ENCODE measurements around the gene SLC6A3. TPM values are rescaled to one million over a fixed set of nuclear protein-coding genes. Genes with fewer than 3 reads are reported as not detected.

Gene SLC6A3
- total RNA-seq, 1 experiment from 2014 or later: not detected

DNA sequence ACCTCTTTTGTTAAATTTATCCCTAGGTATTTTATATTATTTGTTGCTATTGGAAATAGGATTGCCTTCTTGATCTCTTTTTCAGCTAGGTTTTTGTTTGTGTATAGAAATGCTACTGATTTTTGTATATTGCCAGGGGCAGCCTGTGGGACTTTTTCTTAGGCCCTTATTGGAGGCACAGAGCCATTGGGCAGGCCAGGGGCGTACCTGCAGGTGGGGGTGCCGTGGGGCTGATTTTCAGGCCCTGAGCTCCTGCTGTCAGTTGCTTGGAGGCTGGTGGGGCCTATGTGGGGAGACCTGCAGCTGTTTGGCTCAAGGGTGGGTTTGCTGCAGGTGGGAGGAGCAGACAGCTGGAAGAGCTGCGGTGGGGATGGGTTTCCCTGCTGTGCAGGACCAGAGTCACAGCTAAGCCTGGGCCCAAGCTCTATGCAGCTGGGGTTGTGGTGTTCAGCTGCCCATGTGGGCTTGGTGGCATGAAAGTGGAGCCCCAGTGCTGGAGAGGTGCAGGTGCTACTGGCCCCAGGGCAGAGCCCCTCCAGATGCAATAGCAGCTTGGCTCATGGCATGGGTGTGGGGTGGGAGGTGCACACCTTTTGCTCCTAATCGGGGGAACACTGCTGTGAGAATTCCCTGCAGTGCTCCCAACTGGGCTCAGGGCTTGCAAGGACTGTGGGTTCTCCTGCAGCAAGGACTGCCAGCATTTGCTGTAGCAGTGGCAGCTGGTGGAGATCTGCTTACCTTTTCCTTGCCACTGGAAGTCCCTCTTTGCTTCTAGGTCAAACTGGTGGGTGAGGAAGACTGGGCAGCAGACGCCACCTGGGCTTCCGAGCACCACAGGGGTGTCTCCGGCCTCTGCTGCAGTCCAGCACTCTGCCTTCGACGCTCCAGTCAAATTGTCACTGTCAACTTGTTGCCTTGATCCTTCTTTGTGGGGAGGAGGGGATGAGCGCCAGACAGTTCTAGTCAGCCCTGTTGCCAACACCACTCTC lies 92.7 kb downstream of the SLC6A3 start:
- no peaks in the 10 kb centered on the region for H3K9me3 ChIP-seq
- DNase-seq: no peak
- H3K27me3 ChIP-seq: peaks cover 5% of the 10 kb centered on the region; the same call in 1 of the 2 replicates
- H3K4me3 ChIP-seq: no peak overlapping the region
- H3K36me3 ChIP-seq: no peaks in the 10 kb centered on the region

DNA sequence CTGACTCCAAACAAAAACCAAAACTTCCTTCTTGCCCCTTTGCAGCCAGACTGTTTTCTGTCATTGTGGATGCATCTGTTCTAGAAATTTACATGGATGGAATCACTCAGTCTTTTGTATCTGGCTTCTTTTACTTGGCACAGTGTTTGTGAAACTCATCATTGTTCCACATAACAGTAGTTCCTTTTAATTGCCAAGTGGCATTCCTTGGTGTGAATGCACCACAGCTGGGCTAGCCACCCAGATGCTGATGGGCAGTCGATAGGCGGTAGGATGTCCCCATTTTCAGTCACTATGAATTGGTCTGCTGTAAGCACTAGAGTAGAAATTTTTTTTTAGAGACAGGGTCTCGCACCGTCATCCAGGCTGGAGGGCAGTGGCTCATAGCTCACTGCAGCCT lies 94.1 kb downstream of the SLC6A3 start:
- H3K4me3 ChIP-seq: no peak overlapping the region
- H3K27me3 ChIP-seq: no peaks in the 10 kb centered on the region; the same call in 1 of the 2 replicates
- H3K36me3 ChIP-seq: no peaks in the 10 kb centered on the region; the same call in 1 of the 2 replicates
- H3K9me3 ChIP-seq: no peaks in the 10 kb centered on the region
- DNase-seq: no peak

DNA sequence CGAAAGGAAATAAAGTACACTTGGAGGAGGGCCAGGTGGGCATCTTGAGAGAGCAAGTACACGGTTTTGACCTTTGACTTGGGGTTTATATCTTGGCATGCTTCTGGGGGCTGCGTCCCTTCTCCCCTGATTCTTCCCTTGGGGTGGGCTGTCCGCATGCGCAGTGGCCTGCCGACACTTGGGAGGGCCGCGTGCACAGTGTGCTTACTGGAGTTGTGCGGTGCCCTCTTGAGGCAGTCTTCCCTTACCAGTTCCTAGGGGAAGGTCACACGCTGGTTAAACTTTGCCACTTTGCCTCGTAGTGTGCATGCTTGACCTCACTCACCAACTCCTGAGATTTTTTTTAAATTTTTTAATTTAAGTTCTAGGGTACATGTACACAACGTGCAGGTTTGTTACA lies 96.0 kb downstream of the SLC6A3 start:
- no peak for DNase-seq
- Histone ChIP-seq H3K27me3 (no peaks in the 10 kb centered on the region), H3K4me3 (no peak overlapping the region), H3K36me3 (peaks cover 2% of the 10 kb centered on the region), H3K9me3 (no peaks in the 10 kb centered on the region)

DNA sequence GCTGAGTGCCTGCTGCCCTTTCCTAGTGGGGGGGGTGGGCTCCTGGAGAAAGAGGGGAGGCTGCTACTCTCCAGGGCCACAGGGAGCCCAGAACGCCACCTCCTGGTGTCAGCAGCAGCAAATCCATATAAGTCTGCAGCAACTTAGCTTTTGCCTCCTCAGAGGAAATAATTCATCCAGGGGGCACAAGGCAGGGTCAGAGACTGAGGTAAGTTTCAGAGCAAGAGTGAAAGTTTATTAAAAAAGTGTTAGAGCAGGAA lies 96.3 kb downstream of the SLC6A3 start:
- peaks cover 6% of the 10 kb centered on the region for H3K36me3 ChIP-seq
- H3K9me3 ChIP-seq: no peaks in the 10 kb centered on the region
- no peaks in the 10 kb centered on the region for H3K27me3 ChIP-seq
- no peak for DNase-seq
- no peak overlapping the region for H3K4me3 ChIP-seq

DNA sequence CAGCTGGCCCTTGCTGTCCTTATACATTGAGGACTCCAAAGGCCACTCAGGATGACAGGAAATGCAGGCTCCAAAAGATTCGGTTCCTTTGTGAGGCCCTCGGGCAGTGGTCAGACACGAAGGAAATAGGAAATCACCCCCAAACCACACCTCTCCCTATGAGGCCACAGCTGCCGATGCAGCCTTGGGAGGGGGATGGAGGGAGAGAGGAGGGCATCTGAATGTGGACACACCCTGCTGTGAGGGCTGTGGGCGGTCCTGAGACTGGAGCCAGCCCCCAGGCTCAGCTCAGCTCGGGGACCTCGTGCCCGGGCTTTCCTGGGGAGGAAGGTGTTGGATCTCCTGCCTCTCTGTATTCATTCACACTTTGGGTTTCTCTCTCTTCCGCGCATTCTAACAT lies 97.7 kb downstream of the SLC6A3 start:
- Histone ChIP-seq H3K36me3 (peaks cover 19% of the 10 kb centered on the region), H3K4me3 (no peak overlapping the region), H3K27me3 (no peaks in the 10 kb centered on the region), H3K9me3 (no peaks in the 10 kb centered on the region)
- no peak for DNase-seq

DNA sequence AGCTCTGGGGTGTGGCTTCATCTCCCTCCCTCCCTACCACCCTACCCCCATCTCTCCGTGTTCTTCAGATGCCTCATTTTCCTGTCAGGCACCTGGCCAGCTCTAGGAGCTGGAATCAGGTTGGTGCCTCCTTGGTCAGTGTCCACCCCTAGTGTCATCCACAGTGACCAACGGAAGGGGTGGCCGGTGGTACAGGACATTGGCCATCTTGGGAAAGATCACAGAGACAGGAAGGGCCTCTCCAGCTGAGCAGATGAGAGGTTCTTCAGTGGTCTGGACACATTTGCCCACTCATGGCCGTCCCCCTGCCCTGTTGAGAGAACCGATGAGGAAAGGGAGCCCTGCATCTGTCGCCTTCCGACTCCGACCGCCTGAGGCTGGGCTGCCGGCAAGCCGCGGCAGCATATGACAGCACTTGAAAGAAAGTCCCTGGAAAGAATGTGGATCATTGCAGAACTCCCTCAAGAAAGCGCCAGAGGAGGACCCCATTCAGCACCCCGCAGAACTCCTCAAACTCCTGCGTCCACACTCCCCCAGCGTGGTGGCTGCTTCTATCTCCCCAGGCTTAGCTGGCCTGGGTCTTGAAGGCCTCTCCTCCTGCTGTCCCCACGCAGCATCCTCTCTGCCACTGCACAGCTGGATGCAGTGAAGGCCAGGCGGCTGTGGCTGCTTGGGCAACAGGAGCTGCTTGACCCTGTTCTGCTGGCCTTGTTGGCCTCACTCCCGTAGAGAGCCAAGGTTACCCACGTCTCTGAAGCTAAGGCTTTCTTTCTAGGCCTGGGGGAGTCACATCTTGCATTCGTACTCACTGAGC lies 98.4 kb downstream of the SLC6A3 start:
- DNase-seq: no peak
- H3K36me3 ChIP-seq: peaks cover 27% of the 10 kb centered on the region
- no peaks in the 10 kb centered on the region for H3K9me3 ChIP-seq
- no peak overlapping the region for H3K4me3 ChIP-seq
- no peaks in the 10 kb centered on the region for H3K27me3 ChIP-seq

DNA sequence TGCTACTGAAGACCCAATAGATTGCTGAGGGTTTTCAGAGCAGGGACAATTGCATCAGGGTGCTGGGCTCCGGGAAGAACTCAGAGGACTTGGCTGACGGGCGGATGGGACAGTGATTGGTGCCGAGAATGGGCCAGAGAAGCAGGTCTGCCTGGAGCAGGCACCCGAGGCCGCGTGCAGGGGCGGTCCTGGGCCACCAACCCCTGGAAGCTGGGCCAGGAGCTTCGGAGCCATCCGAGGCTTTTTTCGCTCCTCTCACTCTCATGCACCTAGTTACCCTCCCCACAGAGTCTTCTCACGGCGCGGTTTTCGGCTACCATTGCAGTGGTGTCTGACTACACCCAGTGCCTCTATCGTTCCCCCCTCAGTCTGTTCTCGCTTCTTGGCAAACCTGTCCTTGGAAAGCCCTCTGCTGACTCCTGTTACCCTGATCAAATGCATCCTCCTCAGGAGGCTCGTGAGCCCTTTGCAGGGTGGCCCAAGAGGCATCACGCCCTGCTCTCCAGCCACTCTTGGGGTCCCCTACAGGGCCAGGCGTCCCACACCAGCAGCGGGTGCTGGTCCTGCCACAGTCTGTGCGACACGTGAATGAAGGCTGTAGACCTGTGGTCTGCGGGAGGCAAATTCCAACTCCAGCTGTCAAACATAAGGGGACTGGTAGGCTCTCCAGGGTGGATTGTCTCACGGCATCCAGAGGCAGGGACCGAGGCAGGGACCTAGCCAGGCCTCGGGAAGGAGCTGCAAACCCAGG lies 99.2 kb downstream of the SLC6A3 start:
- no peak for DNase-seq
- Histone ChIP-seq H3K36me3 (peaks cover 34% of the 10 kb centered on the region), H3K9me3 (no peaks in the 10 kb centered on the region), H3K27me3 (no peaks in the 10 kb centered on the region), H3K4me3 (peak overlapping the region; percentile 93)

DNA sequence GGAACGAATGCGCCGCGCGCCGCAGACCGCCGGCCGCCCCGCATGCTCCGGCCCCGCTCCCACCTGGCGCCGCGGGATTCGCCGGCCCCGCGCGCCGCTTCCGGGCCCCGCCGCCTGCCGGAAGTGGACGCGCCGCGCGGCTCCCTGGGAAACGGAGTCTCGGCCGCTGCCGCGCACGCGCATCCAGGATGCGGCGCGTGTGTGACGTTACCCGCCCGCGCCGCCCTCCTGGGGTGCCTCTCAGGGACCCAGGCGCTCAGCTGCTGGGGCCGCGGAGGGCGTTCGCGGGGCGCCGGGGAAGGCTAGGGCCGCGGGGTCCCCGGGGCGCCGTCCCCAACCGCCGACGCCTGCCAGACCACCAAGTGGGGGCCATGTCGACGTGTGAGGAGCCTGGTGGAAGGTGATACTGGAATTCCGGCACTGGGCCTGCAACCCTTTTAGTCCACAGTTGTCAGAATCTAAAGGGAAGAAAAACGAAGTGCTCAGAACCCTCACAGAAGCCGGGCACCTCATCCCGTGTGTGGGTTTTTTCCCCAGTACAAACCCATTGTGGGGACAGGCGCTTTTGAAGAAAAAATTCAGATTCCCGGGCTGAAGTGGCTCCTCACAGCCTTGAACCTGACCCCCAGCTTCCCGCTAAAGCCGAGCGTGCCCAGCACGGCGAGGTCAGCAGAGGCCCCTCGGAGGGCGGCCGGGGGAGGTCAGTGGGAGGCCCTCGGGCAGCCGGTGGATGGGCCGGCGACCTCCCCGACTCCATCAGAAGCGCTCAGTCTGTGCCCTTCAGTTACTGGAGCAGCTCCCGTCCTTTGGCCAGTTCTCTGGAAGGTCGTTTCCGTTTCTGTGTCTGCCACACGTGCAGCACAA lies 100.0 kb downstream of the SLC6A3 start, which contains the start of gene CLPTM1L:
Gene CLPTM1L, minus strand, starts transcription at position 125 of the 864 bp plus-strand sequence. CDS start 258 bp downstream, outside the sequence.
- peaks cover 43% of the 10 kb centered on the region for H3K36me3 ChIP-seq
- peak within 1 kb of the TSS; percentile 93 for H3K4me3 ChIP-seq
- DNase-seq: peak; percentile 95
- no peaks in the 10 kb centered on the region for H3K27me3 ChIP-seq
- no peaks in the 10 kb centered on the region for H3K9me3 ChIP-seq

DNA sequence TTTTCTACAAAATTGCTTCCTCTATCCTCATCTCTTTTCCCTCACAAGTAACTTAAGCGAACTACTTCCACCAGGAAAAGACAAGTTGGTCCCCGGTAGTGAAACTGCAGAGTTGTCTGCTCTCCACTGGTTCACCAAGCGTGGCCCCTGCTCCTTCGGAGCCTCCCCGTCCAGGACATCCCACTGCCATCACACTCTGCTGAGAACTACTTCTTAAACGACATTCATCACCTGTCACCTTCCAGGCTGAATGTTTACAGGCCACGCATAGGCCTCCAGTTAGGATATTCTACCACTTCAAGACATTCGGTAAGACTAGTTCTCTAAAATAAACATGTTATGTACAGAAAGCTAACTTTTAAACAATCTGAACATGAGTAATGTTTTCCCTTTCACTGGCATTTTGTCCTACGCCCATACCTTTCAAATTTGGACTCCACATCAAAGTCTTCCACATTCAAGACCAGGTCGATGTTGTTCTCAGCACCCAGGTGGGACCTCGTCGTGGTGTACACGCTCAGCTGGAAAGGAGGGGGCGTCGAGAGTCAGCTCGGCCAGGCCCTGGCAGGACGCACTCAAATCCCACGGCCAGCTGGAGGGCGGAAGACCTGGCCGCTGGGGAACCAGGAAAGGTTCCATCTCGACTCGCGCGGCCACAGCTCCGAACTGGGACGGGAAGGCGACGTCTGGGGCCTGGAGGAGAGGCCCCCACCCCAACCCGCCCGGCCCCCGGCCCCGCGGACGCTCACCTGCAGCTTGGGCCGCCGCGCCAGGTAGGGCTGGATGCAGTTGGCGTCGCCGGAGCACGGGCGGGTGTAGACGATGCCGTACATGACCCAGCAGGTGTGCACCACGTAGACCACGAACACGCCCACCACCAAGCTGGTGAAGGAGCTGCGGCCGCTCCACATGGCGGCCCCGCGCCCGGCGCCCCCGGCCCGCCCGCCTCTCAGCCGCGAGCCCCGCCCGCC lies 101.0 kb downstream of the SLC6A3 start:
- peak overlapping the region; percentile 65 for H3K4me3 ChIP-seq
- no peaks in the 10 kb centered on the region for H3K27me3 ChIP-seq
- peaks cover 47% of the 10 kb centered on the region for H3K36me3 ChIP-seq
- DNase-seq: peak; percentile 54
- H3K9me3 ChIP-seq: no peaks in the 10 kb centered on the region

DNA sequence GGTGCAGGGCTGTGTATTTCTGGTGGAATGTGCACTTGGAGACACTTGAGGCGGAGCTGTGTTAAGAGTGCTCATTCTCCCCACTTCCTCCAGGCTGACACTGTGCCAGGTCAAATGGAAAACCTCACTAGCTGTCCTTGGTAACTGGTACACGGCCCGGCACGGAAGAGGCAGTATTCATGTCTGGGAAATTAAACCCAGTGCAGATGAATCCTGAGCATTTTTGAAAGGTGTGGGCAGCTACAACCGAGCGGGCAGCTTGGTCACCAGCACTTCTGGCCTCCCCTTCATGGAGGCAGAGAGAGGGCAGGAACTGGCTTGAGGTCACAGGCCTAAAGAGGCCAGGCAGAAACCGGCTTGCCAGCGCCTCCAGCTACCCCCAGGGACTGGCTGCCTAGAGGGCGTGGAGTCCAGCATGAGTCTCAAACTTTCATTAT lies 101.9 kb downstream of the SLC6A3 start:
- H3K27me3 ChIP-seq: no peaks in the 10 kb centered on the region
- H3K4me3 ChIP-seq: peak overlapping the region; percentile 65
- H3K36me3 ChIP-seq: peaks cover 53% of the 10 kb centered on the region
- no peak for DNase-seq
- no peaks in the 10 kb centered on the region for H3K9me3 ChIP-seq

Other genes starting within 250 kb of the SLC6A3 start
- not detected in 2 replicates for gene SLC6A19, start 243.8 kb downstream of the SLC6A3 start, total RNA-seq (2014; rRNA removed; shearing (Covaris generic); ENCODE audit: low replicate concordance)
- gene SLC6A18, start 220.1 kb downstream of the SLC6A3 start, total RNA-seq (2014; rRNA removed; shearing (Covaris generic); ENCODE audit: low replicate concordance): not detected in 2 replicates
- gene TERT, start 150.4 kb downstream of the SLC6A3 start, total RNA-seq (2014; rRNA removed; shearing (Covaris generic); ENCODE audit: low replicate concordance): 0.72 and 2.4 TPM in 2 replicates
- gene CLPTM1L, start 100.3 kb downstream of the SLC6A3 start, total RNA-seq (2014; rRNA removed; shearing (Covaris generic); ENCODE audit: low replicate concordance): 543 and 925 TPM in 2 replicates
- 130 and 166 TPM in 2 replicates for gene LPCAT1, start 78.5 kb upstream of the SLC6A3 start, total RNA-seq (2014; rRNA removed; shearing (Covaris generic); ENCODE audit: low replicate concordance)